ENCODE data around the gene TFAP2A. TPM values are rescaled to one million over a fixed set of nuclear protein-coding genes. Genes with fewer than 3 reads are reported as not detected.

TFAP2A gene
- total RNA-seq, 4 donors from 2014 or later = 0.20 to 1.2 (median 0.66) TPM; not detected in 1

GRCh38 chr6:10407018-10407673, 7.7 kb downstream of the TFAP2A start:
- no peak for DNase-seq (ENCODE audit: low spot score in 2 of 2)
- TF ChIP-seq POLR2A (IDR thresholded peaks at IDR 0.05) (no peak), EP300 (IDR thresholded peaks at IDR 0.05) (no peak)
- TF ChIP-seq, protein P1, sequence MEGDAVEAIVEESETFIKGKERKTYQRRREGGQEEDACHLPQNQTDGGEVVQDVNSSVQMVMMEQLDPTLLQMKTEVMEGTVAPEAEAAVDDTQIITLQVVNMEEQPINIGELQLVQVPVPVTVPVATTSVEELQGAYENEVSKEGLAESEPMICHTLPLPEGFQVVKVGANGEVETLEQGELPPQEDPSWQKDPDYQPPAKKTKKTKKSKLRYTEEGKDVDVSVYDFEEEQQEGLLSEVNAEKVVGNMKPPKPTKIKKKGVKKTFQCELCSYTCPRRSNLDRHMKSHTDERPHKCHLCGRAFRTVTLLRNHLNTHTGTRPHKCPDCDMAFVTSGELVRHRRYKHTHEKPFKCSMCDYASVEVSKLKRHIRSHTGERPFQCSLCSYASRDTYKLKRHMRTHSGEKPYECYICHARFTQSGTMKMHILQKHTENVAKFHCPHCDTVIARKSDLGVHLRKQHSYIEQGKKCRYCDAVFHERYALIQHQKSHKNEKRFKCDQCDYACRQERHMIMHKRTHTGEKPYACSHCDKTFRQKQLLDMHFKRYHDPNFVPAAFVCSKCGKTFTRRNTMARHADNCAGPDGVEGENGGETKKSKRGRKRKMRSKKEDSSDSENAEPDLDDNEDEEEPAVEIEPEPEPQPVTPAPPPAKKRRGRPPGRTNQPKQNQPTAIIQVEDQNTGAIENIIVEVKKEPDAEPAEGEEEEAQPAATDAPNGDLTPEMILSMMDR (IDR thresholded peaks at IDR 0.05) = no peak
- Histone ChIP-seq H3K4me1 (peaks cover 0 to 38% (median 10%) of the 10 kb centered on the region in 4 donors), H3K27me3 (peaks cover 0 to 56% of the 10 kb centered on the region in 2 donors), H3K9me3 (no peaks in the 10 kb centered on the region), H3K36me3 (no peaks in the 10 kb centered on the region), H3K4me3 (no peak overlapping the region), H3K27ac (no peak overlapping the region)
- WGBS, 2 donors = 66% methylated on average over 7 of the region's 7 CpGs

DNA sequence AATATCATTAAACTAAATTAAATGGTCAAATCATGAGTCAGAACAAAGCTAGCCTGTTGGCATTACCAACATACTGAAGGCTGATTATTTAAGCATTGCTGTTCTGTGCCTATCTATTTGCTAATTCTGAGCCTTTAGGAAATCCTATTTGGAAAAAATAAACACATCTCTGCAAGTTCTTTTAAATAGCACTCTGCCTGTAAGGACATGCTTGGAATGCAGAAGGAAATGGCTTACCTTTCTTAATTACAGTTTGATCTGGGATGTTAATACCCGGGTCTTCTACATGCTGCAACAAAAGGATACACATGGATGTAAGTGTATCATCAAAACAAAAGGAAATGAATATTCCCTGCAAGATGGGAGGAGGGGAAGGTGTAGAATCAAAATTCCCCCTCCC, 8.3 kb downstream of the TFAP2A start:
- no peaks in the 10 kb centered on the region for H3K9me3 ChIP-seq
- TF ChIP-seq, protein P1 (IDR thresholded peaks at IDR 0.05) = no peak
- TF ChIP-seq EP300 (IDR thresholded peaks at IDR 0.05) (no peak), POLR2A (IDR thresholded peaks at IDR 0.05) (no peak)
- peaks cover 0 to 35% (median 10%) of the 10 kb centered on the region in 4 donors for H3K4me1 ChIP-seq
- no peak overlapping the region for H3K27ac ChIP-seq
- peaks cover 0 to 57% of the 10 kb centered on the region in 2 donors for H3K27me3 ChIP-seq
- H3K36me3 ChIP-seq = no peaks in the 10 kb centered on the region
- no peak overlapping the region for H3K4me3 ChIP-seq
- no peak for DNase-seq (ENCODE audit: low spot score in 2 of 2)
- WGBS, 2 donors = 58 to 63% methylated on average over 1 of the region's 1 CpG

- 50 to 53% methylated on average over 3 of the region's 3 CpGs for WGBS, 2 donors
- no peaks in the 10 kb centered on the region for H3K36me3 ChIP-seq
- H3K9me3 ChIP-seq = no peaks in the 10 kb centered on the region
- no peak overlapping the region for H3K4me3 ChIP-seq
- TF ChIP-seq POLR2A (IDR thresholded peaks at IDR 0.05) (no peak), EP300 (IDR thresholded peaks at IDR 0.05) (no peak)
- TF ChIP-seq, protein P1 (IDR thresholded peaks at IDR 0.05) = no peak
- H3K27ac ChIP-seq = peak overlapping the region in 1 of 4 donors; percentile 89
- DNase-seq (ENCODE audit: low spot score in 2 of 2) = no peak
- peaks cover 0 to 55% of the 10 kb centered on the region in 2 donors for H3K27me3 ChIP-seq
- H3K4me1 ChIP-seq = peaks cover 0 to 26% (median 7%) of the 10 kb centered on the region in 4 donors
These were observed 9.4 kb downstream of the TFAP2A start for GRCh38 chr6:10405513-10405900.

DNA sequence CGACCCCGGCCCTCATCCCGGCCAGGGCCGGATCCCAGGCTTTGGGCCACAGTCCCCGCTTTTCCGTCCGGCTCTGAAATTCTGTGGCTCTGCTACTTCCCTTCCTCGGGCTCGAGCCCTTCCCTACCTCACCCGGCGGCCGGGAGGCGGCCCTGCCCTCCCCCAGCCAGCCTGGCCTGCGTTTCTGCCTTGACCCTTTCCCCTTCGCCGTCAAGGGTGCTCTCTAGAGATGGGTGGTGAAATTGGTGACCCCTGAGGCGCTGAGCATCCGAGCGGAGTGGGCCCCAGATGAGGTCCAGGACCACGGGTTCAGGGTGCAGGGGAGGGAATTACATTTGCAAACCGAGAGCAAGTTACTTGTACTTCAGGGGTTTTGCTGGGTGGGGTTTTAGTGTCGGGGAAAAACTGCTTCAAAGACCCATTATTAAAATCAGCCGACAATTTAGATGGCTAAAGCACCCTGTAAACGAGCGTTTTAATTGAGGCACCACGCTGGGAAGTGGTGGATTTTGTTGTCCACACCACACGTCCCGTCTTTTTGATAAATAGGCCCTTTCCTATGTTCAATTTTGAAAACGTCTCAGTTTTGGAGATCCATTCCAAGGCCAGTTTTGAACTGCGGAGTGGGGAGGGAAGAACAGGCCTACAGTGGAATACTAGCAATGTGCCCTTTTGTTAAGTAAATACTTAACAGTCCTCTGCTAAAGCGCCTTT, 9.9 kb downstream of the TFAP2A start:
- DNase-seq (ENCODE audit: low spot score in 2 of 2) = no peak
- Histone ChIP-seq H3K27ac (peak overlapping the region; percentile 55 to 89 (median 72)), H3K9me3 (no peaks in the 10 kb centered on the region), H3K4me3 (peak overlapping the region; percentile 48 to 60 (median 51)), H3K4me1 (peaks cover 0 to 22% (median 7%) of the 10 kb centered on the region in 4 donors), H3K36me3 (no peaks in the 10 kb centered on the region), H3K27me3 (peaks cover 0 to 55% of the 10 kb centered on the region in 2 donors)
- WGBS, 2 donors = 38 to 43% methylated on average over 30 of the region's 31 CpGs
- TF ChIP-seq EP300 (IDR thresholded peaks at IDR 0.05) (no peak), POLR2A (IDR thresholded peaks at IDR 0.05) (no peak)
- TF ChIP-seq, protein P1 (IDR thresholded peaks at IDR 0.05) = no peak
